GM18907 (cell line): ENCODE data around the gene TNS3.
A peak's percentile ranks its signal among the peaks of the same experiment; 100 is the strongest.
"Not testable (repeated sequence)": the region's sequence is repeated elsewhere in the genome, so short reads cannot be mapped to it uniquely, and the experiment has no call there.

Experiments used
- ATAC-seq: cut with Tn5 transposase; IDR thresholded peaks from one replicate; pipeline ENCODE4 v1.9.1; 2021; ENCODE audit warnings: mild to moderate bottlenecking, moderate library complexity; ENCODE audit not compliant: unreplicated experiment

The TNS3 gene

GRCh38 chr7:47474937-47475879 lies 106.7 kb downstream of the TNS3 start:
- peak; percentile 88 for ATAC-seq

DNA sequence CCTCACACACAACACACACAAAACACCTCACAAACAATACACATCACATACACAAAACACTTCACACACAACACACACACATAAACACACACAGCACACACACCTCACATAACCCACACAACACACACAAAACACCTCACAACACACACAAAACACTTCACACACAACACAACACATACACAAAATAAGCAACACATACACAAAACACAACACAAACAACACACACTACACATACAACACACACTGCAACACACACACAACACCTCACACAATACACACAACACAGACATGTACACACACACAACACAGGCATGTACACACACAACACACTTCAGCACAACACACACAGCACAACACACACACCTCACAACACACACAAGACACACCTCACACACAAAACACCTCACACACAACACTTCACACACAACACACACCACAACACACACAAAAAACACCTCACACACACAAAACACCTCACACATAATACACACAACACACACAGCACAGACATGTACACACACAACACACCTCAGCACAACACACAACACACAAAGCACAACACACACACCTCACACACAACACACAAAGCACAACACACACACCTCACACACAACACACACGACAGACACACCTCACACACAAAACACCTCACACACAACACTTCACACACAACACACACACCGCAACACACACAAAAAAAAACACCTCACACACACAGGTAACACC lies 107.5 kb downstream of the TNS3 start:
- ATAC-seq: no peak

- ATAC-seq: no peak
Measured at GRCh38 chr7:47473499-47474210, 108.3 kb downstream of the TNS3 start.

GRCh38 chr7:47472444-47473157 lies 109.3 kb downstream of the TNS3 start:
- no peak for ATAC-seq

DNA sequence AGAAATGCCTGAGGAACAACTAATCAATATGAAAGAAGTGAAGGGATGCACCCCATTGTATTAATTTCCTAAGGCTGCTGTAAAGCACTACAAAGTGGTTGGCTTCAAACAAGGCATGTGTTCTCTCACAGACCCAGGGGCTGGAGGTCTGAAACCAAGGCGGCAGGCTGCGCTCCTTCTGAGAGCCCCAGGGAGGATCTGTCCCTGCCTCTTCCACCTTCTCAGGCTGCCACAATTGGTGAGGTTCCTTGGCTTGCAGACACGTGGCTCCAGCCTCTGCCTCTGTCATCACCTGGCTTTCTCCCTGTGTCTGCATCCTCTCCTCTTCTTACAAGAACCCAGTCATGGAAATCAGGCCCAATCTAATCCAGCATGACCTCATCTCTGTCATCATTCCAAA lies 110.1 kb downstream of the TNS3 start:
- no peak for ATAC-seq

DNA sequence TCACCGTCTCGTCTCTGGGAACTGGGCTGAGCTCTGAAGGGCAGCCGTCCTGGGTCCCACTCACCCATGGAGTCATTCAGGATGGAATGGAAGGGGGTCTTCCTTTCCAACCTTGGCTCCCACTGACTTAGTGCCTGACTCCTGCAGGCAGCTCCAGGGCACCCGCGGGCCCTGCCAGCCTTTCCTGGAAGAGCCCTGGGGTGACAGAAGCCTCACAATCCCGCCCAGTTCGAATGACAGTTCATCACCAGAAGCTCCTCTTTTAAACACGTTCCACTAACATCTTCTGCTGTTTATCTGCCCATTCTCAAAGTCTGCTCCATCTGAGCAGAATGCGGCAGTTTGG lies 110.6 kb downstream of the TNS3 start:
- ATAC-seq: no peak

- no peak for ATAC-seq
Measured at GRCh38 chr7:47470567-47471357, 111.1 kb downstream of the TNS3 start.

DNA sequence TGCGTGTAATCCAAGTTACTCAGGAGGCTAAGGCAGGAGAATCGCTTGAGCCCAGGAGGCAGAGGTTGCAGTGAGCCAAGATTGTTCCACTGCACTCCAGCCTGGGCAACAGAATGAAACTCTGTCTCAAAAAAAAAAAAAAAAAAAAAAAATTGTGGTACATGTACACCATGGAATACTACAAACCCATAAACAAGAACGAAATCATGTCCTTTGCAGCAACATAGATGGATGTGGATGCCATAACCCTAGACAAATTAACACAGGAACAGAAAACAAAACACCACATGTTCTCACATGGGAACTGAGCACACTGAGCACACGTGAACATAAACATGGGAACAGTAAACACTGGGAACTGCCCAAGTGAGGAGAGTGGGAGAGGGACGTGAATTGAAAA lies 112.1 kb downstream of the TNS3 start:
- not testable (repeated sequence) for ATAC-seq

DNA sequence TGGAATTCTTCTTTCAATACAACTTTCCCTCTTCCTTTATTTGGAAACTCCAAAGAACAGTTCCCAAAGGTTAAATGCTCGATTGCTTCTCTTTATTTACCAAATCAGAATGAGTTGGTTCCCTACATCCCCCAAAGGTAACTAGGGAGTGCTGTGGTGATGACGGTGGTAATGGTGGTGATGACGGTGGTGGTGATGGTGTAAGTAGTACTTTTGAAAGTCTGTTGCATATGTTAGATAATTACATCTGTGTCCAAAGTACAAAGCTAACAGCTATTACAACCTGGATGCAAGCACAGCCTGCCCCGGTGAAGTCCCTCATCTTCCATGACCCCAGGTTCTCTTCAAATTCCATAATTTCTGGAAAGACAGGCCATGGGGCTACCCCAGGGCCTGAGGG lies 115.1 kb downstream of the TNS3 start:
- no peak for ATAC-seq

DNA sequence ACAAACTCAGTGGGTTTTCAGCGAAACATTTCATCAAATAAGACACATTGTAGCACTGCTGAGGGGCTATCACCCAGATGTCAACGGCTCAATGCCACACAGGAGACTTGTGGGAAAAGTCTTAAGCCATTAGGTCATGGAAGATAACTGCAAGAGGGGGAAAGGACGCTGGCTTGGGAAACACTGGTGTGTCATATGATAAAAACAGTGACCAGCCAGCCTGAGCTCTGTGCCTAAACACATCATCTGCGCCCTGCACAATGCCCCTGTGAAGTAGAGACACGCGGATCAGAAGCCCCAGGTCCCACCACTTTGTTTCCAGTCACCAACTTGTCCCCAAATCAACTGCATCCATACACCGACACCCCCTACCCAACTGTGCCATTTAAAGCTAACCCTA lies 116.7 kb downstream of the TNS3 start:
- ATAC-seq: no peak

- no peak for ATAC-seq
Measured at GRCh38 chr7:47464266-47464665, 117.6 kb downstream of the TNS3 start.

DNA sequence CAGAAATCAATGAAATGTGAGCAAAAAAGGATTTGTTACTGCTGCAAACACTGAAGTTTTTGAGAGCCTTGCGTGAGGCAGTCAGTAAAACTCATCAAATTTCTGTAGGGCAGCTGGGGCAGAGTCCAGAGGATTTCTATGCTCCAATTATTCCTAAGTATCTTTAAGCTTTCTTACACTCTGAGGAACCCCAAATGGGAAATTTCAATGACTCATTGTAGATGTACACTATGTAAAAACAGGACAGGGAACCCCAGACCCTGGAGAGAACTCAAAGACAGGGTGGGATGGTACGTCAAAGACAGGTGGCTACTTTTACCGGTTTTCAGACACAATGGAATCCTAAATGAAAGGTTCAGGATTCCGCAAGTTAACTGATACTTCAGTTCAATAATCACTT lies 120.2 kb downstream of the TNS3 start:
- ATAC-seq: no peak

DNA sequence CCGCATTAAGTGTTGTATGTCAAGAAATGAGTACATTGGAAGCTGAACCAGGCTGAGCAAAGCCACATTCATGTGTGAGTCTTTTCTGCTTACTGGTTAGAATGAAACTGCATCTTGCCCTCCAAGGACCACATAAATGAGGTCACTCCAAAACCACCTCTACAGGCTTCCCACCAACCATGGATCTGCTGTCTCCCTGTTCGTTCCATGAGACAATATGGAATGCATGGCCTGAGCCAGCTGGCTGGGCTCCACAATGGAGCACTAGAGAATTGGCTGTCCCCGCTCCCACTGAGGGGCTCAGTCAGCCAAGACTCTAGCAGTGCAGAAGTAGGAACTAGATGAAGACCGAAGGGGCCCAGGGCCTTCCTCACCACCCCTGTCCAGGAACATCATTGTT lies 120.8 kb downstream of the TNS3 start:
- ATAC-seq: no peak

- no peak for ATAC-seq
Measured at GRCh38 chr7:47460251-47460989, 121.5 kb downstream of the TNS3 start.

GRCh38 chr7:47458486-47458885 lies 123.4 kb downstream of the TNS3 start:
- no peak for ATAC-seq

DNA sequence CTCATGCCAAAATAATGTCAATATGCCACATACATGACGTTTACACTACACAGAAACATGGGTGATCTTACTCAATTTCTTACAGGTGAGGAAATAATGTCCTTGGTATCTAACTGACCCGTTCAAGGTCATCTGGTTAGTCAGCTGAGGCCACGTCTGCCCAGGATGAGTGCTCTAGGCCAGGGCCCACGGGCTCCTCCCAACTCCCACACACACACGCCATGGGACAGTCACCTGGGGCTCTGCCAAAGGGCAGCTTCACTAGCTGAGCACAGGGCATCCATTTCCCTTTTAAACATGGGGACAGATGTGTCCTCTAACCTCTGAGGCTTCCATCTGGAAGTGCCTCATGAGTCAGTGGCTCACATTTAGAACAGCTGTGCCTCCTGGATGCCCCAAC lies 123.9 kb downstream of the TNS3 start:
- ATAC-seq: no peak

DNA sequence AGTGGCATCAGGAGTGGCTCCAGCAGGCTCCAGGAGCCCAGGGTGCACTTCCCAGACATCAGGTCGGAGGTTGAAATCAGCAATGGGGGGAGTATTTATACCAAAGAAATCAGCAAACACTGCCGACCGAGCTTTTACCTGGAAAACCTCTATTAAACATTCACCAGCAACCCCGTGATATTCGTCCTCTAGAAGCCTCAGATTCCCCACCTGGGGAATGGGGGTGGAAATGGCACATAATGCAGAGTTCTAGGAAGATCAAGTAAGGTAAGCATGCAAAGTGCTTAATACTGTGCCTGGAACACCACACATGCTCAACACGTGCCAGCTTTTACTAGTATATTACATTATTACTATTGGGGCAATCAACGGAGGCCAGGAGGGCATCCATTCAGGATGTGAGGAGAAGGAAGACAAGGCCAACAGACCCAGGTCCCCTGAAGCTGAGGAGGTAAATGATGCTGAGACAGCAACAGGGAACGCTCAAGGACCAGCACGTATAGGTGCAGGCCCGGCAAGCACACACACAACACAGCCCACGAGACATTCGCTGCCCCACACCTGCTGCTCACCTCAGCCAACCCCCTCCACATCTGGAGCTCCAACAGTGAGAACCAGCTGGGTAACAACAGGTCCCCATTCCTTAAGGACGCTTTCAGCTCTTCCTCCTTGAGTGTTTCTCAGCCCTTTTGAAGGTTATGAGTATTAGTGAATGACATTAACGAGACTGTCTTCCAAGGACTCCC lies 125.5 kb downstream of the TNS3 start:
- ATAC-seq: no peak

- no peak for ATAC-seq
Measured at GRCh38 chr7:47455872-47456185, 126.1 kb downstream of the TNS3 start.
